Measurements from ENCODE around the gene PRDM5.
"Not testable (repeated sequence)": the region's sequence is repeated elsewhere in the genome, so short reads cannot be mapped to it uniquely, and the experiment has no call there.

Gene PRDM5

DNA sequence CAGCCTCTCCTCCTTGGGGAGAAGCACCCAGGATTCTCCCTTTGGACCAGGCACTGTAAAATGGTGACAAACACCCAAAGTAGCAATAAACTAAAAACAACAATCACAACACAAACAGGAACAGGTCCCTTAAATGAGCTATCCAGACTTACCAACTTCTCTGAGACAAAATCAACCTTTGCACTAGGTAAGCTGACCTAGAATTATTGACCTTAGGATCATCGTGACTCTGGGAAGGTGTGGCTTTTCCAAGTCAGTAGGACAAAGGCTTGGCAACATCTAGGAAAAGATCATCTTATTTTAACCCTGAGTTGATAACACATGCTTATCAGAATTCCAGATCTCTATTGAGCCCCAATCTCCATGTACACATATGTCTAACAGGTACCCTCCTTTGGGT lies 166.7 kb downstream of the PRDM5 start:
- TF ChIP-seq POLR2A (IDR thresholded peaks at IDR 0.05; ENCODE audit: low read length) (no peak), GATA1 (IDR thresholded peaks at IDR 0.05; ENCODE audit: low read depth, low read length) (no peak)
- DNase-seq: no peak

DNA sequence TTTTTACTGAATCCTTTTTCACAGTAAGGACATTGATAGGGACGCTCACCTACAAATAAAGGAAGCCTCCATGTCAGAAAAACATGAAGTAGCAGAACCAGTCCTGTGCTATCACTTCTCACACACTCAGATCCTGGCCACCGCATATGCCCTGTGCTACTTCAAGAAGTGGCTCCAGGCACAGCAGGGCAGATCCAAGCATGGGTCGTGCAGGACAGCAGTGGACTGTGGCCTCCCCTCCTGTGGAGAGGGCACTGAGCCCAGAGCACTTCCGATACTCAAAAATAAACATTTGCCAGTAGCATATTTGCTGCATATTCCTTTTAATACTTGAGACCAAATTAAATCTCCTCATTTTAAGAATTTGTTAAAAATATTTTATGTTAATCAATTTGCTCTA lies 167.9 kb downstream of the PRDM5 start:
- no peak for TF ChIP-seq GATA1 (IDR thresholded peaks at IDR 0.05; ENCODE audit: low read depth, low read length)
- no peak for TF ChIP-seq POLR2A (IDR thresholded peaks at IDR 0.05; ENCODE audit: low read length)
- no peak for DNase-seq

DNA sequence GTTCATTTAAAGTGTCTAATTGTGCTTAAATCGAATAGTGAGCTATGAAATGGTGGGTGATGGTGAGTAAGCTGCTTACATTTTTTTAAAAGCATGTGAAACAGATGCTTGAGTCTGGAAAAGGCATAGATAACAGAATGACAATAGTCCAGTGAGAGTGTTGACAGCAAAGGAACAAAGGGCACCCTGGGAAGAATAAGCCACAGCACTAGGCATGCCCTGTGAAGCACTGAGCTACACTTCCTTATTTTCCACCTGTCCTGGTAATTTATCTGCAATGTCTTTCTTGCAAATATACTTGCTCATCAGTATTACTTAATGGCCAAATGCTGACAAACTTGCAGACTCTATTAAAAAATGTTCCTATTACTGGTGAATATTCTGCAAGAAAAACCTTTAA lies 168.7 kb downstream of the PRDM5 start:
- TF ChIP-seq GATA1 (IDR thresholded peaks at IDR 0.05; ENCODE audit: low read depth, low read length) (no peak), POLR2A (IDR thresholded peaks at IDR 0.05; ENCODE audit: low read length) (no peak)
- no peak for DNase-seq

DNA sequence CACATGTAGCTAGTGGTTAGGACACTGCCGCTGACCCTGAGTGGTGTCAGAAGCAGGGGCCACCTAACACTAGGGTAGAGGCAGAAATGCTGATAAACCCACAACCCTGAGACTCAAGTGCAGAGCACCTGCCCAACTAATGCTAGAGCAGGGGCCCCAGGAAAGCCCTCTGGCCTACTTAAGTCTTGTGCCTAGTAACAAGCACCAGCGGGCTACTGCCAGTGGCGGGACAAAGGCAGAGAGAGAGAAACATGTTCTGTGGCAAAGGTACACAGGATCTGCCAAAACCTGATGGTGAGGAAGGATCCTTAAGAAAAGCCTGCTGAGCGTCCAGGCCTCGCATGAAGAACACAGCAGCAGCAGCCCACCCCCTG lies 172.4 kb downstream of the PRDM5 start:
- no peak for TF ChIP-seq POLR2A (IDR thresholded peaks at IDR 0.05; ENCODE audit: low read length)
- no peak for TF ChIP-seq GATA1 (IDR thresholded peaks at IDR 0.05; ENCODE audit: low read depth, low read length)
- no peak for DNase-seq

DNA sequence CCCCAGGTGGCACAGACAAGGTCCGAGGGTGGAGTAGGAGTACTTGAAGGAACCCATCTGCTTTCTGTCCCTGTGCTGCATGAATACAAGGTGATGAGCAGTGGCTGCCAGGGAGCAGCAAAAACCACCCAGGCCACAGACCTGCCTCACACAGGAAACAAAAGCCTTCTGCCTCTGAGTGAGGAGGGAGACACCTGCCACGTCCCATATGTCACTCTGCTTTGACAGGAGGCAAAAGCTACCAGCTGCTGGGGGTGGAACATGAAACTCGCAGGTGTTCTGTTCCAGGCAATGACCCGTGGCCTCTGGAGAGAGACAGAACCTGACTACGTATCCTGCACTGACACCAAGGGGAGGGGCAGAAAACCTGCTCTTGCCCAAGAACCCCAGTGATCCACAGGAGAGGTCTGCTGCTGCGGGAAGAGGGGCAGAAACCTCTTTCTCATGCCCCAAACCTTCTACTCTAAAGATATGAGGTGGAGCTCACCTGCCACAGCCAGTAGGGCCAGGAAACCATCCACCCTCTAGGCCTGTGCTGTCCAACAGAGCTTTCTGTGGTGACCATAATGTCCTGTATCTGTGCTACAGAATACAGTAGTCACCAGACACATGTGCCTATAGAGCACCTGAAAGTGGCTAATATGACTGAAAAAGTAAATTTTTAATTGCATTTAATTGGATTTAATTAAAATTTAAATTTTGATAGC lies 172.9 kb downstream of the PRDM5 start:
- DNase-seq: no peak
- no peak for TF ChIP-seq POLR2A (IDR thresholded peaks at IDR 0.05; ENCODE audit: low read length)
- no peak for TF ChIP-seq GATA1 (IDR thresholded peaks at IDR 0.05; ENCODE audit: low read depth, low read length)

DNA sequence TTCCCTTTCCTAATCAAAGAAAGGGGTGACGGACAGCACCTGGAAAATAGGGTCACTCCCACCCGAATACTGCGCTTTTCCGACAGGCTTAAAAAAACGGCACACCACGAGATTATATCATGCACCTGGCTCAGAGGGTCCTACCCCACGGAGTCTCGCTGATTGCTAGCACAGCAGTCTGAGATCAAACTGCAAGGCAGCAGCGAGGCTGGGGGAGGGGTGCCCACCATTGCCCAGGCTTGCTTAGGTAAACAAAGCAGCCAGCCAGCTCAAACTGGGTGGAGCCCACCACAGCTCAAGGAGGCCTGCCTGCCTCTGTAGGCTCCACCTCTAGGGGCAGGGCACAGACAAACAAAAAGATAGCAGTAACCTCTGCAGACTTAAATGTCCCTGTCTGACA lies 180.9 kb downstream of the PRDM5 start:
- not testable (repeated sequence) for DNase-seq

DNA sequence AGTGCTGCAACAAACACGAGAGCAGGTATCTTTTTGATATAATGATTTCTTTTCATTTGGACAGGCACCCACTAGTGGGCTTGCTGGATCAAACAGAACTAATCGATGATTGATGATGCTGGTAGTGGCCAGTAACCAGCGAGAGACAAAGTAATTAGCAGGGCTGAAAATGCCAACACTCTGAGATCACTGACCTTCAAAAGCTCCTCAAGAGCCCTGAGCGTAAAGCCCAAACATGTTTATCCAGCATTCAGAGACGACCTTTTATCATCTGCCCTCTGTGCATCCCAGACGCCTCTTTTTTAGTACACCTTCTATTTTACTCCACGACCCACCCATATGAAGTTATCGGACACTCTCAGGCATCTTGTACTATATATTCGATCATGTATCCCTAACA lies 186.2 kb downstream of the PRDM5 start:
- DNase-seq: no peak
- TF ChIP-seq POLR2A (IDR thresholded peaks at IDR 0.05; ENCODE audit: low read length) (no peak), GATA1 (IDR thresholded peaks at IDR 0.05; ENCODE audit: low read depth, low read length) (no peak)

DNA sequence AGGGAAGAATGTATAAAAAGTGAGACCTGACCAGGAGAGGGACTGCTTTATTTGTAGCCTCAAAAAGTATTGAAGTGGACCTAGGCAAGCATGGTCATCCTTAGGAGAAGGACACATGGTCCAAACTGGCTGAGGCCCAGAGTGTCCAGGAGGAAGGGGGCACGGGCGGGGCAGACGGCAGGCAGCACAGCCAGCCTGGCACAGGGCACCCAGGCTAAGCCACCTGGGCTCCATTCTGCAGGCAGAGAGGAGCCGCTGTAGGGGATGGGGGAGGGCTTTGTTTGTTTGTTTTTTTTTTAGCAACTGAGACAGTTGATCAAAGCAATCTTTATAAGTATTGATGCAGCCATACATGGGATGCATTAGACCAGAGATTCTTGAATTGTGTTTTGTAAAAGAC lies 188.6 kb downstream of the PRDM5 start:
- DNase-seq: no peak
- TF ChIP-seq POLR2A (IDR thresholded peaks at IDR 0.05; ENCODE audit: low read length) (no peak), GATA1 (IDR thresholded peaks at IDR 0.05; ENCODE audit: low read depth, low read length) (no peak)

DNA sequence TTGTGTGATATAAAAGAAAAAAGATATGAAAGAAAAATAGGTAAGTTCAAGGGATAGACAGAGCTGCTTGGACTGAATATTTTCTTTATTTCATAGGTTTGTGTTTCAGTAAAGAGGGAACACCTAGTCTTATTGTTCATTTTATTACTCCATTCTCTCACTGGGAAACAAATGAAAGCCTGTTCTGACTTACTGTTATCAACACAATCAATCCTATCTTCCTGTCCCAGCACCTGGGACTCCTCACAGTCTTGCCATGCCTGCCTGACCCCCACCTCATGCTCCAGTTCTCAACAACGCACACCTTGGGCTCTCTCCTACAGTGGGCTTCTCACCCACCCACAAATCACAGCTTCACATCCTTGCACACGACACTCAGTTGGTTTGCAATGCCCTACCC lies 189.5 kb downstream of the PRDM5 start:
- TF ChIP-seq POLR2A (IDR thresholded peaks at IDR 0.05; ENCODE audit: low read length) (no peak), GATA1 (IDR thresholded peaks at IDR 0.05; ENCODE audit: low read depth, low read length) (no peak)
- DNase-seq: no peak

DNA sequence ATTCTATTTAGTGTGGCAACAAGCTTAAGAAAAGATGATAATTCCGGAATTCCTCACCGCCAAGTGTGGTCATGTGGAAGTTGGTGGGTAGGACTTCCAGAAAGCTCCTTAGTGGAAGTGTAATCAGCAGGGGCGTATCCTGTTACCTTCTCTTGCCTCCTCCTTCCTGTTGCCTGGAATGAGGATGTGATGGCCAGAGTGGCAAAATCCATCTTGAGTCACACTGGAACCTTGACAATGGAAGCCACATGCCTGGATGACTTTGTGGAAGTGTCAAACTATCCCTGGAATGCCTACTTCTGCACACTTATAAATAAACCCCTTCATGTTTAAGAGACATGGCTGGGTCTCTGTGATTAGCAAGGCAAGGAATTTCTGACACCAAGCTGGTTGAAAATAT lies 191.0 kb downstream of the PRDM5 start:
- DNase-seq: no peak
- no peak for TF ChIP-seq GATA1 (IDR thresholded peaks at IDR 0.05; ENCODE audit: low read depth, low read length)
- no peak for TF ChIP-seq POLR2A (IDR thresholded peaks at IDR 0.05; ENCODE audit: low read length)

DNA sequence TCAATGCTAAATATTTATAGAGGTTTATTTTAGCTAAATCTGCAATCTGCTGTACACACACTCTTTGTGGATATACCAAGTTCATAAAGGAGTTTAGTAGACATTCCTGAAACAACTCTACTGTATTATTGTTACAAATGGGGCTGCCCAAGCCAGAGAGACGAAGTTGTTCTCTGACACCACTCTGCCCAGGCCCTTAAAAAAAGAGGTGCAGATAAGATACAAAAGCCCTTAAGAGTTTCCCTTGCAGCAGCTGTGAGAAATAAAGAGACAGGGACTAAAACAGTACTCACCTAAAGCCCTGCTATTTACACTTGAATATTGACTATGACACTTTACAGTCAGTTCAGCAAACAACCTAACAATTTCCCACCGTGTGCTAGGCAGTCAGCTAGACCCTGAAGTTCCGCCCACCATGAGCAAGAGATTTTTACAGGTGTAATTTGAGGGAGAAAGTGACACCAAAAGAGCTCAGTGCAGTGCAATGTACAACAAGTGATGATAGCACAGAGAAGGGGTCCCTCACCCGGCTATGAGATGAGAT lies 191.7 kb downstream of the PRDM5 start:
- no peak for DNase-seq
- TF ChIP-seq GATA1 (IDR thresholded peaks at IDR 0.05; ENCODE audit: low read depth, low read length): no peak
- no peak for TF ChIP-seq POLR2A (IDR thresholded peaks at IDR 0.05; ENCODE audit: low read length)

DNA sequence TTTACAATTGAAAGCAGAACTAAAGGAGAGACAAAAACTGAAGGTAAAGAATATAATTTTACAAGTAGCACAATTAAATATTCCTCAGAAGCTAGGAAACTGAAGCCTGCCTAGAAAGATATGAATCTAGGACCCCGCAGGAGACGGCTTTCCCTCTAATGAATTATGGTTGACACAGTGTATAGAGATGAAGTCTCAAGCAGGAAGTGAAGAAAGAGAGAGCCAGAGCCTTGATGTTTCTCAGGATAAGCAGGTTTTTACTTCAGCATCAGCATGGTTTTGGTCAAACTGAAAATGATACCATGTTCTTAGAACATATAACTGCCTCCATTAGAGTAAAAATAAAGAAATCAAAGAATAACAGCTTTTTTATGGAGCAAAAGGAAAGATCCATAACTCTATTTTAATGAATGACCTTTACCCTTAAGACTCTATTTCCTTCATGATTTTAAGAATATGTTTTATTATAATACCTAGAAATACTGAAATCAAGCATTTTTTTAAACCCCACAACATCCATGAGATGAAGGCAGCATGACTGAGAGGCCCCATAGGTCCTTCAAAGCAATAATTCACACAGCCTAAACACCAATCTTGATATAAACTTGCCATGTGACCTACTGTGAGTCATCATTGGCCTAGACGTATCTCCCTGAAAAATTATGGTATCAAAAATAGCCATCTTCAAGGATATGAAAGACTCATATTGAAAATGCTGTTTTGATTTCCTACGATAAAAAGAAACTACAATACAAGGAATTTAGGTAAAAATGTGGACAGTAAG lies 193.4 kb downstream of the PRDM5 start:
- TF ChIP-seq POLR2A (IDR thresholded peaks at IDR 0.05; ENCODE audit: low read length) (no peak), GATA1 (IDR thresholded peaks at IDR 0.05; ENCODE audit: low read depth, low read length) (no peak)

DNA sequence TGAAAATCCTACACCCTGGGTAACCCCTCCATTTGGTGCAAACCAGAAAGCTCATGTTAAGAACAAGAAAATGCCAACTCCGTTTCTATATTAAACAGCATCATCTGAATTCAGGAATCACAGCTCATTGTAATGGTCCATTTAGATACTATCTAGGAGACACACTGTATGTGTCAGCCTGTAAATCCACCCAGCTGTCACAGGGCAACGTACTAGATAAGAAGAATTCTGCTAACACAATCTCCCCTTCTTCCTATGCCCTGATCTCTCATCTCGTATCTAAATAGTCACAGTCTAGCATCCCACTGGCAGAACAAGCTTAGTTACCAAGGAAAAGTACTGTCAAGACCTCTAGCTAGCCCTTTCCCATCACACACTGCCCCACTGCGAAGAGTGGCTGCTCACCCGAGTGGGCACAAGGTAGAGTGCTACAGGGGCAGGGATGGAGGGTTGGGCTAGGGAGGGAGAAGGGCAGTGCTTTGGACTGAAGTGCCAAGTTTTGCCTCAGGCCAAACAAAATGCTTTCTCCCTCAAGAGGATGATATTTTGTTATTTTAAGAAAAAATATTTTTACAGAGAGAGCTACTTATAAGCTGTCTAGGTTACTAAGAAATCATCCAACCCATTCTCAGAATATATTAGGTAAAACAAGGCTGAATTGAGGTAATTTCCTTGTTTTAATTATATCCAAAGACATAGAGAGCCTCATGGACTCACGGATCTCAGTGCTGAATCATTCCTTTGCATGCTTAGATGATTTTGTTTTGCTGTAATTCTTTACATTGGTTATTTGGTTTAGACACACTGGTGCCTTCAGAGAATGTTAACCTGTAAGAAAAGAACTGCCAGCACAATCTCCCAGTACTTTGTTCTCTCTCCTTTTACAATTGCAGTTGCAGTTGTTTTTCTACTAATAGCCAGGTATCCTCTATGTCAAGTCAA lies 196.6 kb downstream of the PRDM5 start:
- DNase-seq: peak in 1 of 2 experiments; percentile 1
- TF ChIP-seq POLR2A (IDR thresholded peaks at IDR 0.05; ENCODE audit: low read length): no peak

More for the DNA sequence above, 193.4 kb downstream of the PRDM5 start:
- no peak for DNase-seq

DNA sequence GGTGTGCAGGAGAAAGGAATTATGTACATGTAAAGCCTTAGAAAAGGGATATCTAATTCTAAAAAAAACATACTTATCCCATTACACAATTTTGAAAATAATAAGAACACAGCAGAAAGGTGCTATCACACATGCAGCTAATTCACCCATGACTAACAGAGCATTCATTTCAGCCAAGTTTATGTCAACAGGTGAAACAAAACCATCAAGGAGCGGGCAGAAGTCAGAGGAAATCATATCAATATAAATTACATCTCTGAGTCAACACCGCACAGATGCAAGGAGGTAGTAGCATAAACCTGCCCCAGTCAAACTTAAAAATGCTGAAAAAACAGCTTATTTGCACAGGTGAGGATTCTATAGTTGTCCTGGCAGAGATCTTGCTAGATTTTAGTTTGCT lies 197.9 kb downstream of the PRDM5 start:
- no peak for TF ChIP-seq POLR2A (IDR thresholded peaks at IDR 0.05; ENCODE audit: low read length)
- DNase-seq: no peak

Measured in erythroblast (primary cell).